Fibroblast of lung (primary cell): ENCODE measurements around the gene RCBTB1. TPM values are rescaled to one million over a fixed set of nuclear protein-coding genes. Genes with fewer than 3 reads are reported as not detected.
"Not testable (repeated sequence)": the region's sequence is repeated elsewhere in the genome, so short reads cannot be mapped to it uniquely, and the experiment has no call there.

ENCODE experiments used
- DNase-seq, 2 donors: peaks; one replicate each; pipeline versions ENCODE4 v3.0.0 to v3.0.0-alpha.2; 2010; ENCODE audit warnings: low read depth in 2 of 2
- H2AFZ ChIP-seq: 2 replicates; pipeline ENCODE4 v1.5.1; 2012; ENCODE audit warnings: low read length, control low read depth, inconsistent platforms
- H3K27ac ChIP-seq: 2 replicates; pipeline ENCODE4 v1.5.1; 2011; ENCODE audit warnings: low read length, control low read depth; ENCODE audit not compliant: insufficient read depth
- H3K27me3 ChIP-seq: 2 replicates; pipeline ENCODE4 v1.5.1; 2011; ENCODE audit warnings: mild to moderate bottlenecking, low read length; ENCODE audit not compliant: control insufficient read depth, insufficient read depth
- H3K36me3 ChIP-seq: 2 replicates; pipeline ENCODE4 v1.5.1; 2011; ENCODE audit warnings: low read length; ENCODE audit not compliant: control insufficient read depth, insufficient read depth
- H3K4me1 ChIP-seq: 2 replicates; pipeline ENCODE4 v1.5.1; 2011; ENCODE audit warnings: low read length; ENCODE audit not compliant: control insufficient read depth, insufficient read depth; ENCODE audit errors: extremely low read depth
- H3K4me2 ChIP-seq: 2 replicates; pipeline ENCODE4 v1.5.1; 2011; ENCODE audit warnings: low read length, control low read depth; ENCODE audit not compliant: insufficient read depth; ENCODE audit errors: extremely low read depth
- H3K4me3 ChIP-seq, 4 experiments: fragments of 200-600 bp in 1 of 4; sonication (generic) in 1 of 4; replicated peaks in 1 of 4; 2 replicates each; pipeline ENCODE4 v1.5.1; 2011 to 2016; ENCODE audit warnings: low read length in 4 of 4, low read depth in 3 of 4, mild to moderate bottlenecking in 3 of 4, control low read depth in 2 of 4, inconsistent platforms in 1 of 4, mixed read lengths in 1 of 4; ENCODE audit not compliant: insufficient read depth in 1 of 4; ENCODE audit errors: control extremely low read depth in 1 of 4
- H3K79me2 ChIP-seq: 2 replicates; pipeline ENCODE4 v1.5.1; 2012; ENCODE audit warnings: mild to moderate bottlenecking, low read length, inconsistent platforms; ENCODE audit not compliant: control insufficient read depth, insufficient read depth
- H3K9ac ChIP-seq: 2 replicates; pipeline ENCODE4 v1.5.1; 2011; ENCODE audit warnings: mild to moderate bottlenecking, low read length, control low read depth; ENCODE audit not compliant: insufficient read depth
- H3K9me3 ChIP-seq: 2 replicates; pipeline ENCODE4 v1.5.1; 2012; ENCODE audit warnings: low read depth, low read length; ENCODE audit not compliant: control insufficient read depth, insufficient read depth
- H4K20me1 ChIP-seq: 2 replicates; pipeline ENCODE4 v1.5.1; 2011; ENCODE audit warnings: low read length; ENCODE audit not compliant: control insufficient read depth, insufficient read depth; ENCODE audit errors: extremely low read depth
- CTCF ChIP-seq, 2 donors: IDR thresholded peaks in 1 of 2; conservative IDR thresholded peaks in 1 of 2; 1 replicate in 1 of 2; 2 replicates in 1 of 2; pipeline ENCODE4 v1.5.1; 2011 to 2012; ENCODE audit warnings: low read length in 2 of 2, control low read depth in 1 of 2, inconsistent platforms in 1 of 2, low read depth in 1 of 2, mild to moderate bottlenecking in 1 of 2
- EZH2 ChIP-seq: IDR thresholded peaks from 2 replicates; pipeline ENCODE4 v1.5.1; 2012; ENCODE audit warnings: low read length, control low read depth, mild to moderate bottlenecking; ENCODE audit errors: missing control alignments
- polyA plus RNA-seq, 2 donors: library from polyadenylated mRNA; depleted of rRNA in 1 of 2; stranded (reverse) in 1 of 2; unstranded in 1 of 2; fragments of >200 nt; gene quantifications; 2 replicates each; pipeline ENCODE4 v1.2.1, GENCODE V29; 2011 to 2012; ENCODE audit warnings: missing spikeins in 1 of 2
- total RNA-seq: library from RNA; depleted of rRNA; stranded (reverse); fragments of >200 nt; gene quantifications from 2 replicates; pipeline ENCODE4 v1.2.1, GENCODE V29; 2014

Gene RCBTB1
- total and polyA plus RNA-seq, 2 donors (not counting 1 experiment from before 2014, with no cell fraction given), result 22.7 to 42.6 TPM

- Histone ChIP-seq H3K9me3 (no peaks in the 10 kb centered on the region), H3K27ac (no peak overlapping the region), H3K27me3 (no peaks in the 10 kb centered on the region), H2AFZ (no peak overlapping the region), H3K4me3 (no peak overlapping the region), H3K36me3 (no peaks in the 10 kb centered on the region), H3K4me1 (no peaks in the 10 kb centered on the region), H3K9ac (no peak overlapping the region), H3K79me2 (no peaks in the 10 kb centered on the region), H3K4me2 (no peak overlapping the region), H4K20me1 (no peaks in the 10 kb centered on the region)
- DNase-seq, result no peak
- TF ChIP-seq CTCF (conservative IDR thresholded peaks at IDR 0.05 in 1 of 2, IDR thresholded peaks at IDR 0.05 in 1 of 2; ENCODE audit: low read depth in 1 of 2, low read length in 2 of 2) (no peak), EZH2 (no peak)
Observed at GRCh38 chr13:49604570-49604969, 19.2 kb upstream of the RCBTB1 start.

DNA sequence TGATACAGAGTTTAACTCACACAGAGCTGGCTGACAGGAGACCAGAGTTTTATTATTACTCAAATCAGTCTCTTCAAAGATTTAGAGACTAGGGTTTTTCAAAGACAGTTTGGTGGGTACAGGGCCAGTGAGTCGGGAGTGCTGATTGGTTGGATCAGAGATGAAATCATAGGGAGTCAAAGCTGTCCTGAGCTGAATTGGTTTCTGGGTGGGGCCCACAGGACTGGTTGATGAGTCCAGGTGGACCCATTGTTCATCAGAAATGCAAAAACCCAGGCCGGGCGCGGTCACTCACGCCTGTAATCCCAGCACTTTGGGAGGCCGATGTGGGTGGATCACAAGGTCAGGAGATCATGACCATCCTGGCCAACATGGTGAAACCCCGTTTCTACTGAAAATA, 17.3 kb upstream of the RCBTB1 start:
- H3K79me2 ChIP-seq, H3K9ac ChIP-seq, H3K36me3 ChIP-seq, DNase-seq, H3K27ac ChIP-seq, H3K27me3 ChIP-seq, H3K4me2 ChIP-seq, H2AFZ ChIP-seq, H4K20me1 ChIP-seq, H3K4me1 ChIP-seq, H3K4me3 ChIP-seq, H3K9me3 ChIP-seq: not testable (repeated sequence)

GRCh38 chr13:49602005-49602404, 16.6 kb upstream of the RCBTB1 start:
- H3K36me3 ChIP-seq, result no peaks in the 10 kb centered on the region
- H2AFZ ChIP-seq, result no peak overlapping the region
- H3K79me2 ChIP-seq, result no peaks in the 10 kb centered on the region
- no peaks in the 10 kb centered on the region for H3K4me1 ChIP-seq
- no peak for DNase-seq
- H3K27ac ChIP-seq, result no peak overlapping the region
- no peaks in the 10 kb centered on the region for H3K9me3 ChIP-seq
- TF ChIP-seq EZH2, result no peak
- no peak for TF ChIP-seq CTCF (conservative IDR thresholded peaks at IDR 0.05 in 1 of 2, IDR thresholded peaks at IDR 0.05 in 1 of 2; ENCODE audit: low read depth in 1 of 2, low read length in 2 of 2)
- no peak overlapping the region for H3K4me2 ChIP-seq
- H3K4me3 ChIP-seq, result no peak overlapping the region
- H3K27me3 ChIP-seq, result no peaks in the 10 kb centered on the region
- H3K9ac ChIP-seq, result no peak overlapping the region
- no peaks in the 10 kb centered on the region for H4K20me1 ChIP-seq
